Keratinocyte (primary cell): ENCODE results near the gene STEAP1B.

Experiments
- CTCF ChIP-seq, 3 experiments: IDR thresholded peaks in 1 of 3; conservative IDR thresholded peaks in 1 of 3; optimal IDR thresholded peaks in 1 of 3; 2 replicates in 2 of 3; 3 replicates in 1 of 3; pipeline versions ENCODE3 to v1.5.1; 2011; ENCODE audit warnings: low read length in 3 of 3, mild to moderate bottlenecking in 3 of 3, moderate library complexity in 2 of 3, control low read depth in 1 of 3, inconsistent platforms in 1 of 3; ENCODE audit not compliant: insufficient read depth in 2 of 3; ENCODE audit errors: extremely low read depth in 1 of 3
- EZH2 ChIP-seq: IDR thresholded peaks from one replicate; pipeline ENCODE4 v1.6.1; 2012; ENCODE audit warnings: inconsistent platforms, mild to moderate bottlenecking, low read length, moderate library complexity

GRCh38 chr7:22447008-22447407 lies 53.0 kb downstream of the STEAP1B start:
- TF ChIP-seq CTCF (optimal IDR thresholded peaks at IDR 0.05 in 1 of 3, IDR thresholded peaks at IDR 0.05 in 1 of 3, conservative IDR thresholded peaks at IDR 0.05 in 1 of 3; ENCODE audit: extremely low read depth in 1 of 3, insufficient read depth in 2 of 3, low read length in 3 of 3) (no peak), EZH2 (no peak)
